GM13976 (cell line): ENCODE results near the gene ABCB11.

Source experiments
- DNase-seq: peaks from one replicate; pipeline ENCODE4 v3.0.0; 2012; ENCODE audit warnings: low spot score
- in situ Hi-C: fragments of 300-500 bp; cut with MboI; formaldehyde crosslinking; loops from one replicate; pipeline ENCODE4 v1.12.0; 2022; ENCODE audit warnings: low sequenced_read_pairs, mixed read lengths, inconsistent platforms; ENCODE audit not compliant: unreplicated experiment
- TF ChIP-seq, protein P1 (sequence below): IDR thresholded peaks from 2 replicates; pipeline ENCODE4 v1.5.1; 2012; ENCODE audit warnings: borderline replicate concordance, mild to moderate bottlenecking; ENCODE audit not compliant: insufficient read depth; ENCODE audit errors: extremely low read depth, missing control alignments, control extremely low read depth

The ABCB11 gene

DNA sequence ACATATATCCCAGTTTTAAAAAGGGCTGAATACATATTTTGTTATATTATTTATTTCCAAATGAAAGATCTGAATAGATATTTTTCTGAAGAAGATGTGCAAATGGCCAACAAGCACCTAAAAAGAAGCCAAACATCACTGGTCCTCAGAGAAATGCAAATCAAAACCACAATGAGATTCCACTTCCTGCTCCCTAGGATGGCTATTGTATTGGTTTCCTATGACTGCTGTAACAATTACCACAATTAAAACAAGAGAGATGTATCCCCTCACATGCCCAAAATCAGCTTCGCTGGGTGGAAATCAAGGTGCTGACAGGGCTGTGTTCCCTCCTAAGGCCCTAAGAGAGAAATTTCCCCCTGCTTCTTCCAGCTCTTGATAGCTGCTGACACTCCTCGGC is 23.2 kb downstream of the ABCB11 start:
- in situ Hi-C loops = no loop called here
- TF ChIP-seq, protein P1, sequence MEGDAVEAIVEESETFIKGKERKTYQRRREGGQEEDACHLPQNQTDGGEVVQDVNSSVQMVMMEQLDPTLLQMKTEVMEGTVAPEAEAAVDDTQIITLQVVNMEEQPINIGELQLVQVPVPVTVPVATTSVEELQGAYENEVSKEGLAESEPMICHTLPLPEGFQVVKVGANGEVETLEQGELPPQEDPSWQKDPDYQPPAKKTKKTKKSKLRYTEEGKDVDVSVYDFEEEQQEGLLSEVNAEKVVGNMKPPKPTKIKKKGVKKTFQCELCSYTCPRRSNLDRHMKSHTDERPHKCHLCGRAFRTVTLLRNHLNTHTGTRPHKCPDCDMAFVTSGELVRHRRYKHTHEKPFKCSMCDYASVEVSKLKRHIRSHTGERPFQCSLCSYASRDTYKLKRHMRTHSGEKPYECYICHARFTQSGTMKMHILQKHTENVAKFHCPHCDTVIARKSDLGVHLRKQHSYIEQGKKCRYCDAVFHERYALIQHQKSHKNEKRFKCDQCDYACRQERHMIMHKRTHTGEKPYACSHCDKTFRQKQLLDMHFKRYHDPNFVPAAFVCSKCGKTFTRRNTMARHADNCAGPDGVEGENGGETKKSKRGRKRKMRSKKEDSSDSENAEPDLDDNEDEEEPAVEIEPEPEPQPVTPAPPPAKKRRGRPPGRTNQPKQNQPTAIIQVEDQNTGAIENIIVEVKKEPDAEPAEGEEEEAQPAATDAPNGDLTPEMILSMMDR = no peak
- no peak for DNase-seq

DNA sequence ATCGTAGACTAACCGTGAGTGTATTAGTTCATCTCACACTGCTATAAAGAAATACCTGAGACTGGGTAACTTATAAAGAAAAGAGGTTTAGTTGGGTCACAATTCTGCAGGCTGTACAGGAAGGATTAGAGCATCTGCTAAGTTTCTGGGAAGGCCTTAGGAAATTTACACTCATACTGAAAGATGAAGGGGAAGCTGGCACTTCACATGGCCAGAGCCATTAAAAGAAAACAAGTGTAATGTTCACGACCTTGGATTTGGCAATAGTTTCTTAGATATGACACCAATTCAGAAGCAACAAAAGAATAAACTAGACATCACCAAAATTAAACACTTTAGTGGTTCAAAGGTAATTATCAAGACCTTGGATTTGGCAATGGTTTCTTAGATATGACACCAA is 23.8 kb downstream of the ABCB11 start:
- TF ChIP-seq, protein P1 = no peak
- DNase-seq = no peak
- in situ Hi-C loops = no loop called here

- in situ Hi-C loops = no loop called here
- TF ChIP-seq, protein P1 = no peak
- no peak for DNase-seq
These were observed 24.5 kb downstream of the ABCB11 start for GRCh38 chr2:169006665-169007064.

DNA sequence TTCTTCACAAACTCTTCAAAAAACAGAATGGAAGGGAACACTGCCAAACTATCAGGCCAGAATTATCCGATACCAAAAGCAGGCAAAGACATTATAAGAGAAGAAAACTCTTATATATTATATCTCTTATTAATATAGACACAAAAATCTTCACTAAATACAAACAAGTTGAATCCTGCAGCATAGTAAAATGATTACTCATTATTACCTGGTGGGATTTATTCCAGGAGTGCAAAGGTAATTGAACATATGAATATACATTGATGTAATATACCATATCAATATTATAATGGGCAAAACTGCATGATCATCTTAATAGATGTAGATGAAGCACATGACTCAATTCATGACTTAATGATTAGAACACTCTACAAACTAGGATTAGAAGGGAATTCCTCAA is 25.1 kb downstream of the ABCB11 start:
- no peak for DNase-seq
- TF ChIP-seq, protein P1 = no peak
- in situ Hi-C loops = no loop called here

- in situ Hi-C loops = no loop called here
- no peak for DNase-seq
- TF ChIP-seq, protein P1 = no peak
These were observed 26.0 kb downstream of the ABCB11 start for GRCh38 chr2:169005080-169005598.

DNA sequence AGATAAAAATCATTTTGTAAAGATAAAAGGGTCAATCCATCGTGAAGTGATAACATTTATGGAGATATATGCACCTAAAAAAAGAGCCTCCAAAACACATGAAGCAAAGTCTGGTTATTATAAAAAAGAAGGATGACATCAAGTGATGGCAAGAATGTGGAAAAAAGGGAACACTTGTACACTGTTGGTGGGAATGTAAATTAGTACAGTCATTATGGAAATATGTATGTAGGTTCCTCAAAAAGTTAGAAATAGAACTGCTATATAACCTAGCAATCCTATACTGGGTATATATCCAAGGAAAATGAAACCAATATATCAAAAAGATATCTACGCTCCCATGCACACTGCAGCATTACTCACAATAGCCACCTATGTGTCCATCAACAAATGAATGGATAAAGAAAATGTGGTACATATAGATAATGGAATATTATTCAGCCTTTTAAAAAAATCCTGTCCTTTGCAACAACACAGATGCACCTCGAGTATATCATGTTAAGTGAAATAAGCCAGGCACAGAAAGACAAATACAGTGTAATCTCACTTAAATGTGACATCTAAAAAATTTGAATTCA is 28.9 kb downstream of the ABCB11 start:
- in situ Hi-C loops = no loop called here
- TF ChIP-seq, protein P1 = no peak
- no peak for DNase-seq
